HG03521 (cell line): Measurements from ENCODE around the gene ATP6V0C.
"Not testable (repeated sequence)": the region's sequence is repeated elsewhere in the genome, so short reads cannot be mapped to it uniquely, and the experiment has no call there.

Experiments
- ATAC-seq: cut with Tn5 transposase; IDR thresholded peaks from one replicate; pipeline ENCODE4 v1.9.1; 2021; ENCODE audit warnings: mild to moderate bottlenecking, moderate library complexity; ENCODE audit not compliant: unreplicated experiment

ATP6V0C gene

GRCh38 chr16:2527071-2527783, 13.5 kb downstream of the ATP6V0C start:
- ATAC-seq, result no peak

GRCh38 chr16:2527784-2528100, 14.0 kb downstream of the ATP6V0C start:
- no peak for ATAC-seq

GRCh38 chr16:2528161-2529060, 14.7 kb downstream of the ATP6V0C start:
- no peak for ATAC-seq

- ATAC-seq, result no peak
These were observed 15.5 kb downstream of the ATP6V0C start for GRCh38 chr16:2529061-2529931.

GRCh38 chr16:2529961-2530628, 16.3 kb downstream of the ATP6V0C start:
- no peak for ATAC-seq

GRCh38 chr16:2530629-2531318, 17.0 kb downstream of the ATP6V0C start:
- ATAC-seq, result no peak

GRCh38 chr16:2531371-2531695, 17.6 kb downstream of the ATP6V0C start, which contains the start of gene CEMP1:
TSS of gene CEMP1 (minus strand) at chr16:2531408. CDS start at chr16:2531073, 335 bp downstream.
- ATAC-seq, result no peak

- ATAC-seq, result peak; percentile 81
These were observed 18.1 kb downstream of the ATP6V0C start for GRCh38 chr16:2531696-2532493.

- ATAC-seq, result peak; percentile 13
These were observed 18.9 kb downstream of the ATP6V0C start for GRCh38 chr16:2532494-2533141.

- not testable (repeated sequence) for ATAC-seq
These were observed 19.5 kb downstream of the ATP6V0C start for GRCh38 chr16:2533142-2533755.

- no peak for ATAC-seq
These were observed 20.2 kb downstream of the ATP6V0C start for GRCh38 chr16:2533912-2534311.

GRCh38 chr16:2534335-2534734, 20.6 kb downstream of the ATP6V0C start:
- not testable (repeated sequence) for ATAC-seq

- ATAC-seq, result no peak
These were observed 21.9 kb downstream of the ATP6V0C start for GRCh38 chr16:2535625-2536013.

- peak; percentile 93 for ATAC-seq
These were observed 24.0 kb downstream of the ATP6V0C start, which contains the start of gene PDPK1 for GRCh38 chr16:2537451-2538379. TSS of gene PDPK1 (plus strand) at chr16:2538021. CDS start at chr16:2538113, 92 bp downstream.

GRCh38 chr16:2539192-2539844, 25.6 kb downstream of the ATP6V0C start:
- not testable (repeated sequence) for ATAC-seq

- ATAC-seq, result not testable (repeated sequence)
These were observed 26.2 kb downstream of the ATP6V0C start for GRCh38 chr16:2539845-2540458.
